AG04449 (cell line): Measurements from ENCODE around the gene LYPLAL1.

ENCODE experiments used
- CTCF ChIA-PET: fragments of 350-600 bp; formaldehyde crosslinking; extraction: SDS; loops from one replicate; lab custom pipeline; 2021; ENCODE audit warnings: antibody characterized with exemption; lab: Yijun Ruan, JAX
- POLR2A ChIA-PET: fragments of 400-600, 350-600 bp; formaldehyde crosslinking; extraction: SDS; loops from one replicate; lab custom pipeline; 2020; ENCODE audit warnings: antibody characterized with exemption, inconsistent platforms; lab: Yijun Ruan, JAX
- DNase-seq: peaks from one replicate; pipeline ENCODE4 v3.0.0-alpha.2; 2010; ENCODE audit warnings: low read depth, low spot score
- H3K4me3 ChIP-seq: 2 replicates; pipeline ENCODE4 v1.5.1; 2011; ENCODE audit warnings: low read depth, mild to moderate bottlenecking, control low read depth, low read length
- CTCF ChIP-seq: IDR thresholded peaks from one replicate; pipeline ENCODE4 v1.5.1; 2011; ENCODE audit warnings: mild to moderate bottlenecking, moderate library complexity, low read length, control low read depth, inconsistent platforms; ENCODE audit not compliant: insufficient read depth; ENCODE audit errors: missing control alignments

The LYPLAL1 gene

GRCh38 chr1:219173758-219174459 is at the start of gene LYPLAL1:
Gene LYPLAL1 (plus strand): TSS chr1:219173878. CDS start chr1:219173891, 13 bp downstream.
- no peak for TF ChIP-seq CTCF
- H3K4me3 ChIP-seq: peak within 1 kb of the TSS; percentile 74
- CTCF ChIA-PET: interaction anchor here (0.9 to 1.2 kb wide), 2 partner anchors 13 to 16 kb away, joined by 4 read pairs; no protein-coding TSS in a partner anchor
- DNase-seq: no peak
- POLR2A ChIA-PET: interaction anchor here (0.6 to 0.7 kb wide), 5 partner anchors 8 to 551 kb away, joined by 3 read pairs; no protein-coding TSS in a partner anchor

- H3K4me3 ChIP-seq: no peak overlapping the region
- ChIA-PET POLR2A (no interaction called here), CTCF (interaction anchor here (1.6 kb wide), 1 partner anchor 785 kb away, joined by 3 read pairs; no protein-coding TSS in a partner anchor)
- no peak for TF ChIP-seq CTCF
- DNase-seq: no peak
These were observed 49.5 kb upstream of the LYPLAL1 start for GRCh38 chr1:219124163-219124562.

GRCh38 chr1:219125342-219125741 is 48.3 kb upstream of the LYPLAL1 start:
- CTCF ChIA-PET: no interaction called here
- TF ChIP-seq CTCF: no peak
- H3K4me3 ChIP-seq: no peak overlapping the region
- DNase-seq: no peak
- POLR2A ChIA-PET: no interaction called here

GRCh38 chr1:219126377-219126776 is 47.3 kb upstream of the LYPLAL1 start:
- no peak for DNase-seq
- no peak for TF ChIP-seq CTCF
- H3K4me3 ChIP-seq: no peak overlapping the region
- ChIA-PET CTCF (interaction anchor here (0.8 kb wide), 1 partner anchor 9 kb away, joined by 3 read pairs; no protein-coding TSS in a partner anchor), POLR2A (no interaction called here)

GRCh38 chr1:219128957-219129356 is 44.7 kb upstream of the LYPLAL1 start:
- TF ChIP-seq CTCF: no peak
- no peak overlapping the region for H3K4me3 ChIP-seq
- no peak for DNase-seq
- ChIA-PET POLR2A (no interaction called here), CTCF (no interaction called here)

GRCh38 chr1:219130366-219130935 is 43.2 kb upstream of the LYPLAL1 start:
- no peak for TF ChIP-seq CTCF
- ChIA-PET CTCF (no interaction called here), POLR2A (no interaction called here)
- no peak overlapping the region for H3K4me3 ChIP-seq
- no peak for DNase-seq
